WTC11 (cell line): ENCODE data around the gene AP1G1. TPM values are rescaled to one million over a fixed set of nuclear protein-coding genes. Genes with fewer than 3 reads are reported as not detected.
A peak's percentile ranks its signal among the peaks of the same experiment; 100 is the strongest.

Experiments
- ATAC-seq: fragments of 200-7000 bp; cut with Tn5 transposase; 2 replicates; pipeline ENCODE4 v1.10.0; 2021; ENCODE audit warnings: mild to moderate bottlenecking, moderate library complexity
- CTCF ChIA-PET: fragments of 300-600 bp; sonication (Branson Sonifier 250); formaldehyde crosslinking; loops from one replicate; lab custom pipeline; 2021; ENCODE audit warnings: antibody characterized with exemption; lab: Charles Lee
- POLR2A ChIA-PET: fragments of 350-600 bp; sonication (Branson Sonifier 250); formaldehyde crosslinking; loops from one replicate; lab custom pipeline; 2021; ENCODE audit warnings: antibody characterized with exemption; lab: Charles Lee
- DNase-seq: peaks from one replicate; pipeline ENCODE4 v3.0.0; 2021; ENCODE audit warnings: low spot score
- H3K27ac Mint-ChIP-seq: 2 replicates; pipeline ENCODE4 v1.8.0; 2021; ENCODE audit warnings: mixed read lengths
- H3K27me3 Mint-ChIP-seq: 2 replicates; pipeline ENCODE4 v1.8.0; 2021; ENCODE audit warnings: low read depth, mild to moderate bottlenecking, moderate library complexity, mixed read lengths
- H3K36me3 Mint-ChIP-seq: 2 replicates; pipeline ENCODE4 v1.8.0; 2021; ENCODE audit warnings: mixed read lengths
- H3K4me1 Mint-ChIP-seq: 2 replicates; pipeline ENCODE4 v1.8.0; 2022; ENCODE audit warnings: mixed read lengths
- H3K4me3 Mint-ChIP-seq: 2 replicates; pipeline ENCODE4 v1.8.0; 2021; ENCODE audit warnings: mild to moderate bottlenecking, moderate library complexity, mixed read lengths
- H3K9me3 Mint-ChIP-seq: 2 replicates; pipeline ENCODE4 v1.8.0; 2021; ENCODE audit warnings: mixed read lengths
- CBFB ChIP-seq: sonication (generic); formaldehyde crosslinking; IDR thresholded peaks from 2 replicates; pipeline ENCODE4 v1.8.1; 2022; ENCODE audit warnings: mild to moderate bottlenecking, low read depth, missing genetic modification reagents
- ETV6 ChIP-seq: sonication (generic); formaldehyde crosslinking; IDR thresholded peaks from 2 replicates; pipeline ENCODE4 v1.8.1; 2022; ENCODE audit warnings: mild to moderate bottlenecking, missing genetic modification reagents
- FOXP1 ChIP-seq: sonication (generic); formaldehyde crosslinking; IDR thresholded peaks from 2 replicates; pipeline ENCODE4 v1.8.0; 2022; ENCODE audit warnings: missing genetic modification reagents, mild to moderate bottlenecking, moderate library complexity, borderline replicate concordance
- NFE2L1 ChIP-seq: sonication (generic); formaldehyde crosslinking; IDR thresholded peaks from 2 replicates; pipeline ENCODE4 v1.8.1; 2023; ENCODE audit warnings: missing genetic modification reagents
- NR2C2 ChIP-seq: sonication (generic); formaldehyde crosslinking; IDR thresholded peaks from 2 replicates; pipeline ENCODE4 v1.8.0; 2022; ENCODE audit warnings: mild to moderate bottlenecking, missing genetic modification reagents
- PRRX2 ChIP-seq: fragments of 250-450 bp; sonication (Bioruptor Pico); IDR thresholded peaks from 2 replicates; pipeline ENCODE4 v1.8.0; 2021; ENCODE audit warnings: mild to moderate bottlenecking
- SMAD4 ChIP-seq: sonication (generic); formaldehyde crosslinking; IDR thresholded peaks from 2 replicates; pipeline ENCODE4 v1.8.0; 2022; ENCODE audit warnings: mild to moderate bottlenecking, missing genetic modification reagents
- SOX15 ChIP-seq: fragments of 250-450 bp; sonication (Bioruptor Pico); IDR thresholded peaks from 2 replicates; pipeline ENCODE4 v1.9.0; 2021; ENCODE audit warnings: mild to moderate bottlenecking
- STAT6 ChIP-seq: sonication (generic); formaldehyde crosslinking; conservative IDR thresholded peaks from 2 replicates; pipeline ENCODE4 v1.8.1; 2023; ENCODE audit warnings: mild to moderate bottlenecking, low read depth, missing genetic modification reagents, moderate library complexity
- TEAD4 ChIP-seq: sonication (generic); formaldehyde crosslinking; IDR thresholded peaks from 2 replicates; pipeline ENCODE4 v1.8.0; 2022; ENCODE audit warnings: mild to moderate bottlenecking, missing genetic modification reagents
- USF2 ChIP-seq: sonication (generic); formaldehyde crosslinking; IDR thresholded peaks from 2 replicates; pipeline ENCODE4 v1.8.1; 2023; ENCODE audit warnings: mild to moderate bottlenecking, missing genetic modification reagents, moderate library complexity
- ZNF121 ChIP-seq: sonication (generic); formaldehyde crosslinking; IDR thresholded peaks from 2 replicates; pipeline ENCODE4 v1.8.0; 2023; ENCODE audit warnings: missing genetic modification reagents
- ZNF232 ChIP-seq: sonication (generic); formaldehyde crosslinking; IDR thresholded peaks from 2 replicates; pipeline ENCODE4 v1.8.0; 2022; ENCODE audit warnings: mild to moderate bottlenecking, missing genetic modification reagents
- ZNF317 ChIP-seq: sonication (generic); formaldehyde crosslinking; IDR thresholded peaks from 2 replicates; pipeline ENCODE4 v1.8.1; 2023; ENCODE audit warnings: low read depth, mild to moderate bottlenecking, moderate library complexity, missing genetic modification reagents, borderline replicate concordance
- total RNA-seq: library from RNA; stranded (reverse); gene quantifications from 3 replicates; pipeline ENCODE4 v1.2.3, GENCODE V29; 2021
- TF ChIP-seq, protein P1 (sequence below): fragments of 250-450 bp; sonication (Bioruptor Pico); IDR thresholded peaks from 2 replicates; pipeline ENCODE4 v1.9.0; 2021; ENCODE audit warnings: mild to moderate bottlenecking, borderline replicate concordance
- TF ChIP-seq, protein P2 (sequence below): fragments of 200-600 bp; IDR thresholded peaks from 2 replicates; pipeline ENCODE4 v1.8.0; 2022; ENCODE audit warnings: antibody characterized with exemption
- TF ChIP-seq, protein P3 (sequence below): sonication (generic); formaldehyde crosslinking; IDR thresholded peaks from 2 replicates; pipeline ENCODE4 v1.8.1; 2023; ENCODE audit warnings: mild to moderate bottlenecking, missing genetic modification reagents, borderline replicate concordance
- TF ChIP-seq, protein P4 (sequence below): sonication (generic); formaldehyde crosslinking; IDR thresholded peaks from 2 replicates; pipeline ENCODE4 v1.8.0; 2022; ENCODE audit warnings: mild to moderate bottlenecking, missing genetic modification reagents

Gene AP1G1
- total RNA-seq, 1 experiment from 2014 or later = 72.4 TPM

DNA sequence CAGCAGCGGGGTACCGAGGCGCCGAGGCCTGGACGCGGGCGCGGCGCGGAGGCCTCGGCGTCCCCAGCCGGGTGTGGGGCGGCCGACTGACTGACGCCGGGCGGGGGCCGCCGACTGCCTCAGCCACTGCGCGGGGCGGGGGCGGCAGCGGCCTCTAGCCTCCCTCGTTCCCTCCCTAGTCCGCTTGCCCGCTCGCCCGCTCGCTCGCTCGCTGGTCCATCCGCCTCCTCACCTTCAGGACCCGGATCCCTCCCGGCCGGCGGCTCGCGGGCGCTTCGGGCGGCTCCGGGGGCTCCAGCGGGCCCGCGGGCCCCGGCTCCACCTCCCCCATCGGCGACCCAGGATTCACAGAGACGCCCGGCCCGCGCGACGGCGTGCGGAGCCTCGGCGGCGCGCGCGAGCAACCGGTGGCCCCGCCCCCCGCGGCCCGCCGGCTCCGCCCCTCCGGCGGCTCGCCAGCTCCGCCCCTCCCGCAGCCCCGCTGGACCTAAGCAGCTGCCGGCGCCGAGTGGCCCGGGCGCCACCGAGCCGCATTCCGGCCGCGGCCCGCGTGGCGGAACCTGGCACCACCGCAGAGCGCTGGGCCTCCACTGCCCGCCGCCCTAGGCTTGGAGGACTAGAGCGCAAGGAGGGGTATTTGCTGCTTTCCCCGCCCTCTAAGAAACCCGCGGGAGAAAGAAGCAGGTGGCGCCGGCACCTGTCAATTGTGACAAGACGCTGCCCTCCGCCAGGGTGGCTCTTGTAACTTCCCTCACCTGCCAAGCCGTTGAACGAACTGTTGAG is 84.9 kb downstream of the AP1G1 start (continued):
- TF ChIP-seq, protein P1, sequence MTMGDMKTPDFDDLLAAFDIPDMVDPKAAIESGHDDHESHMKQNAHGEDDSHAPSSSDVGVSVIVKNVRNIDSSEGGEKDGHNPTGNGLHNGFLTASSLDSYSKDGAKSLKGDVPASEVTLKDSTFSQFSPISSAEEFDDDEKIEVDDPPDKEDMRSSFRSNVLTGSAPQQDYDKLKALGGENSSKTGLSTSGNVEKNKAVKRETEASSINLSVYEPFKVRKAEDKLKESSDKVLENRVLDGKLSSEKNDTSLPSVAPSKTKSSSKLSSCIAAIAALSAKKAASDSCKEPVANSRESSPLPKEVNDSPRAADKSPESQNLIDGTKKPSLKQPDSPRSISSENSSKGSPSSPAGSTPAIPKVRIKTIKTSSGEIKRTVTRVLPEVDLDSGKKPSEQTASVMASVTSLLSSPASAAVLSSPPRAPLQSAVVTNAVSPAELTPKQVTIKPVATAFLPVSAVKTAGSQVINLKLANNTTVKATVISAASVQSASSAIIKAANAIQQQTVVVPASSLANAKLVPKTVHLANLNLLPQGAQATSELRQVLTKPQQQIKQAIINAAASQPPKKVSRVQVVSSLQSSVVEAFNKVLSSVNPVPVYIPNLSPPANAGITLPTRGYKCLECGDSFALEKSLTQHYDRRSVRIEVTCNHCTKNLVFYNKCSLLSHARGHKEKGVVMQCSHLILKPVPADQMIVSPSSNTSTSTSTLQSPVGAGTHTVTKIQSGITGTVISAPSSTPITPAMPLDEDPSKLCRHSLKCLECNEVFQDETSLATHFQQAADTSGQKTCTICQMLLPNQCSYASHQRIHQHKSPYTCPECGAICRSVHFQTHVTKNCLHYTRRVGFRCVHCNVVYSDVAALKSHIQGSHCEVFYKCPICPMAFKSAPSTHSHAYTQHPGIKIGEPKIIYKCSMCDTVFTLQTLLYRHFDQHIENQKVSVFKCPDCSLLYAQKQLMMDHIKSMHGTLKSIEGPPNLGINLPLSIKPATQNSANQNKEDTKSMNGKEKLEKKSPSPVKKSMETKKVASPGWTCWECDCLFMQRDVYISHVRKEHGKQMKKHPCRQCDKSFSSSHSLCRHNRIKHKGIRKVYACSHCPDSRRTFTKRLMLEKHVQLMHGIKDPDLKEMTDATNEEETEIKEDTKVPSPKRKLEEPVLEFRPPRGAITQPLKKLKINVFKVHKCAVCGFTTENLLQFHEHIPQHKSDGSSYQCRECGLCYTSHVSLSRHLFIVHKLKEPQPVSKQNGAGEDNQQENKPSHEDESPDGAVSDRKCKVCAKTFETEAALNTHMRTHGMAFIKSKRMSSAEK (CRISPR knock-in tag) = no peak
- TF ChIP-seq PRRX2 (CRISPR knock-in tag) (no peak), TEAD4 (CRISPR knock-in tag) (no peak), ZNF232 (CRISPR knock-in tag) (no peak), NR2C2 (no peak), ZNF121 (CRISPR knock-in tag) (no peak), ETV6 (no peak), FOXP1 (CRISPR knock-in tag) (no peak)
- TF ChIP-seq, all 79 proteins: peak for 4

DNA sequence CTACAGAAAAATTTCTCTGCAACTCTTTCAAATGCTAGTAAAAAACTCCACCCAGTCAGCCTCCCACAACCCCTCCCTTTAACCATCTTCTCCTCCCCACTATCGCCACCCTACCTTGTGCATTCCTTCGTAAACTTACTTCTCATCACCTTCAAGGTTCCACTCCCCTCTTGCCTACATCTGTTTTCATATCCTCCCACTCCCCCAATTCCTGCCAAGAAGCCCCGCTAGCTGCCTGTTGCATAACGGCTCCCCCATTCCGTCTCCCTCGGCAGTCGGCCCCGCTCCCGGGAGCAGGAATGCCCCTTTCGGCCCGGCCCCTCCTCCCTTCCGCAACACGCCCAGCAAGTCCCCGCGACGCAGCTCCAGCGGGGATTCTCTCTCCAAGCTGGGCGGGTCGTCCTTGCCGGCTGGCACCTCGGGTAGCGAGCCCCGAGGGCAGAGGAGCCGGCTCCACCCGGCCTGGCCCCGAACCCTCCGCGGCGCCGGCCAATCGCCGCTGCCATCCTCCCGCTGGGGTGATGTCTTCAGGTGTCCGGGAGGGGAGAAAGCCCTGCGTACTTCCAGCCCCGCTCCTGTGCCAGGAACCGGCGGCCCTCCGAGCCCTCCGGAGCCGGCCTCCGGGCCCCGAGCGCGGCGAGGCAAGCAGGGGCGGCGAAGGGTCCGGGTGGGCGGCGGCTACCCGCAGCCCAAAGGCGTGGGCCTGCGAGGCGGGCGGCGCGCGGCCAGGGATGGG is 85.7 kb downstream of the AP1G1 start:
- Mint-ChIP-seq H3K9me3 (no peaks in the 10 kb centered on the region), H3K27ac (peak overlapping the region; percentile 91), H3K36me3 (peaks cover 8% of the 10 kb centered on the region), H3K27me3 (peaks cover 18% of the 10 kb centered on the region), H3K4me1 (peaks cover 34% of the 10 kb centered on the region), H3K4me3 (peak overlapping the region; percentile 95)
- peak; percentile 65 for ATAC-seq
- POLR2A ChIA-PET = interaction anchor here (0.7 to 2.3 kb wide), 3 partner anchors 11 to 112 kb away, joined by 3 to 5 read pairs (median 4); no protein-coding TSS in a partner anchor
- CTCF ChIA-PET = interaction anchor here (1.9 kb wide), 1 partner anchor 158 kb away, joined by 6 read pairs; no protein-coding TSS in a partner anchor
- DNase-seq = peak; percentile 86
- TF ChIP-seq, protein P2, sequence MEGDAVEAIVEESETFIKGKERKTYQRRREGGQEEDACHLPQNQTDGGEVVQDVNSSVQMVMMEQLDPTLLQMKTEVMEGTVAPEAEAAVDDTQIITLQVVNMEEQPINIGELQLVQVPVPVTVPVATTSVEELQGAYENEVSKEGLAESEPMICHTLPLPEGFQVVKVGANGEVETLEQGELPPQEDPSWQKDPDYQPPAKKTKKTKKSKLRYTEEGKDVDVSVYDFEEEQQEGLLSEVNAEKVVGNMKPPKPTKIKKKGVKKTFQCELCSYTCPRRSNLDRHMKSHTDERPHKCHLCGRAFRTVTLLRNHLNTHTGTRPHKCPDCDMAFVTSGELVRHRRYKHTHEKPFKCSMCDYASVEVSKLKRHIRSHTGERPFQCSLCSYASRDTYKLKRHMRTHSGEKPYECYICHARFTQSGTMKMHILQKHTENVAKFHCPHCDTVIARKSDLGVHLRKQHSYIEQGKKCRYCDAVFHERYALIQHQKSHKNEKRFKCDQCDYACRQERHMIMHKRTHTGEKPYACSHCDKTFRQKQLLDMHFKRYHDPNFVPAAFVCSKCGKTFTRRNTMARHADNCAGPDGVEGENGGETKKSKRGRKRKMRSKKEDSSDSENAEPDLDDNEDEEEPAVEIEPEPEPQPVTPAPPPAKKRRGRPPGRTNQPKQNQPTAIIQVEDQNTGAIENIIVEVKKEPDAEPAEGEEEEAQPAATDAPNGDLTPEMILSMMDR = no peak
- TF ChIP-seq SOX15 (CRISPR knock-in tag) = no peak
- no peak for TF ChIP-seq STAT6 (CRISPR knock-in tag)
- TF ChIP-seq, protein P3, sequence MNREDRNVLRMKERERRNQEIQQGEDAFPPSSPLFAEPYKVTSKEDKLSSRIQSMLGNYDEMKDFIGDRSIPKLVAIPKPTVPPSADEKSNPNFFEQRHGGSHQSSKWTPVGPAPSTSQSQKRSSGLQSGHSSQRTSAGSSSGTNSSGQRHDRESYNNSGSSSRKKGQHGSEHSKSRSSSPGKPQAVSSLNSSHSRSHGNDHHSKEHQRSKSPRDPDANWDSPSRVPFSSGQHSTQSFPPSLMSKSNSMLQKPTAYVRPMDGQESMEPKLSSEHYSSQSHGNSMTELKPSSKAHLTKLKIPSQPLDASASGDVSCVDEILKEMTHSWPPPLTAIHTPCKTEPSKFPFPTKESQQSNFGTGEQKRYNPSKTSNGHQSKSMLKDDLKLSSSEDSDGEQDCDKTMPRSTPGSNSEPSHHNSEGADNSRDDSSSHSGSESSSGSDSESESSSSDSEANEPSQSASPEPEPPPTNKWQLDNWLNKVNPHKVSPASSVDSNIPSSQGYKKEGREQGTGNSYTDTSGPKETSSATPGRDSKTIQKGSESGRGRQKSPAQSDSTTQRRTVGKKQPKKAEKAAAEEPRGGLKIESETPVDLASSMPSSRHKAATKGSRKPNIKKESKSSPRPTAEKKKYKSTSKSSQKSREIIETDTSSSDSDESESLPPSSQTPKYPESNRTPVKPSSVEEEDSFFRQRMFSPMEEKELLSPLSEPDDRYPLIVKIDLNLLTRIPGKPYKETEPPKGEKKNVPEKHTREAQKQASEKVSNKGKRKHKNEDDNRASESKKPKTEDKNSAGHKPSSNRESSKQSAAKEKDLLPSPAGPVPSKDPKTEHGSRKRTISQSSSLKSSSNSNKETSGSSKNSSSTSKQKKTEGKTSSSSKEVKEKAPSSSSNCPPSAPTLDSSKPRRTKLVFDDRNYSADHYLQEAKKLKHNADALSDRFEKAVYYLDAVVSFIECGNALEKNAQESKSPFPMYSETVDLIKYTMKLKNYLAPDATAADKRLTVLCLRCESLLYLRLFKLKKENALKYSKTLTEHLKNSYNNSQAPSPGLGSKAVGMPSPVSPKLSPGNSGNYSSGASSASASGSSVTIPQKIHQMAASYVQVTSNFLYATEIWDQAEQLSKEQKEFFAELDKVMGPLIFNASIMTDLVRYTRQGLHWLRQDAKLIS (CRISPR knock-in tag) = no peak
- TF ChIP-seq NFE2L1 (CRISPR knock-in tag) = no peak
- TF ChIP-seq FOXP1 (CRISPR knock-in tag) = no peak; the same call in 1 of the 2 replicates
- TF ChIP-seq, protein P4, sequence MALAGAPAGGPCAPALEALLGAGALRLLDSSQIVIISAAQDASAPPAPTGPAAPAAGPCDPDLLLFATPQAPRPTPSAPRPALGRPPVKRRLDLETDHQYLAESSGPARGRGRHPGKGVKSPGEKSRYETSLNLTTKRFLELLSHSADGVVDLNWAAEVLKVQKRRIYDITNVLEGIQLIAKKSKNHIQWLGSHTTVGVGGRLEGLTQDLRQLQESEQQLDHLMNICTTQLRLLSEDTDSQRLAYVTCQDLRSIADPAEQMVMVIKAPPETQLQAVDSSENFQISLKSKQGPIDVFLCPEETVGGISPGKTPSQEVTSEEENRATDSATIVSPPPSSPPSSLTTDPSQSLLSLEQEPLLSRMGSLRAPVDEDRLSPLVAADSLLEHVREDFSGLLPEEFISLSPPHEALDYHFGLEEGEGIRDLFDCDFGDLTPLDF (CRISPR knock-in tag) = no peak
- 0 out of 2 replicates have a peak, but pooled peaks have one; percentile 7 for TF ChIP-seq USF2 (CRISPR knock-in tag)
- no peak for TF ChIP-seq ZNF317 (CRISPR knock-in tag)
- TF ChIP-seq CBFB (CRISPR knock-in tag) = no peak
- TF ChIP-seq SMAD4 (CRISPR knock-in tag) = no peak
